ENCODE data around the gene COQ5.
A peak's percentile ranks its signal among the peaks of the same experiment; 100 is the strongest.
"Not testable (repeated sequence)": the region's sequence is repeated elsewhere in the genome, so short reads cannot be mapped to it uniquely, and the experiment has no call there.

The COQ5 gene

DNA sequence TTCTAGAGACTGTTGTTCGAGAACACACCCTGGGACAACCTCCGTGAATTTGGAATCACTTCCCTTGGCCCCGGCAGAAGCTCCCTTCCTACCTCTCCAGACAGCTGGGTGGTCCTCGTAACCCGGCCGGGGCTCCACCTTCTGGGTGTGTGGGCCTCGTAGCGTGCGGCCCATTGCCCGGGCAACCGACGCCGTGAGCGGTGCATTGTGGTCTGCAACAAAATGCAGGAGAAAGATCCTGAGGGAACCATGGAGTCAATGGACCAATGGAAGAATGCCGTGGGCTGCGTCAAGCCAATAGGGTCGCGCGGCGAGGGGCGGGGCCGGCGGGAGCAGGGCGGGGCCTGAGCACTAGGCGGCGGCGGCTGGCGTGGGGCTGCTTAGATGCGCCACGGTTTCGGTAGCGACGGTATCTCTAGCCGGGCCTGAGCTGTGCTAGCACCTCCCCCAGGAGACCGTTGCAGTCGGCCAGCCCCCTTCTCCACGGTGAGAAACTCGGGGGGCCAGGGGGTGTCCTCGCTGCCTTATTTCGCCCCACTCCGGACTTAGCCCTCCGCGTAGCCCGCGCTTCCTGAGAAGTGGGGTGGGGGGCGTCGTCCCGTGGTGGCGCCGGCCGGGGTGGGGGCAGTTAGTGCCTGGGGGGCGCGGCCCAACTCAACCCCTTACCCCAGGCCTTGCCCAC is 33.1 kb downstream of the COQ5 start, which contains the start of gene DYNLL1:
DYNLL1 (plus strand) TSS at position 383 of the 682 bp plus-strand sequence. CDS start 309 bp downstream, outside the sequence.
- peak within 1 kb of the TSS; percentile 81 for H3K27ac ChIP-seq (ENCODE audit: low read depth, low read length)

DNA sequence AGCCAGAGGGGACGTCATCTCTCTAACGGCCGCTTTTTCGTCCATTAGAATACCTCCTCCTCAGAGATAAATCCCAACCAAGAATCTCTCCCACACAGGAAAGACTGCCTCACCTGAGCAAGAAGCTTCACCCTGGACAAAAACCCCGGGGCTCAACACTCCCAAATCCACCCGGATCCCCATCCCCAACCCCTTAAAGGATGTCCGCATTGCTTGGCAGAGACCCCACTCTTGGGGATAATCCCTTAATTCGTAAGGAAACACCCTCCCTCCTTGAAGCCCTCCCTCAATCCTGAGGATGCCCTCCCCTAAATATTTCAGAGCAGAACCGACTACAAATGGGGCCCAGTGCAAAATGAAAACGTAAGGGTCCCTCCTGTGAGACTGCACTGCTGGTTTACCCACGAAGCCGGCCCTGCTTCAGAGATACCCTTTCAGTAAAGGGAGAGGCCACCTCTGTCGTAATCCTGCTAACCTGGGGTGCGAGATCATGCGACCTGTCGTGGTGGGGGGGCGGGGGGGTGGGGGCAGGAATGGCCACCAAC is 33.7 kb downstream of the COQ5 start:
- H3K4me3 ChIP-seq (ENCODE audit: low read depth, low read length) = peak overlapping the region; percentile 77
- no peaks in the 10 kb centered on the region for H3K9me3 ChIP-seq (ENCODE audit: control insufficient read depth, insufficient read depth, low read length)
- H3K36me3 ChIP-seq (ENCODE audit: control insufficient read depth, insufficient read depth, low read length) = peaks cover 22% of the 10 kb centered on the region
- peak overlapping the region; percentile 32; the same call in 1 of the 2 replicates for H3K9ac ChIP-seq (ENCODE audit: low read depth, low read length)
- peaks cover 15% of the 10 kb centered on the region; the same call in 1 of the 2 replicates for H3K4me1 ChIP-seq (ENCODE audit: control insufficient read depth, insufficient read depth, low read length)
- peak overlapping the region; percentile 43 for H3K27ac ChIP-seq (ENCODE audit: low read depth, low read length)
- no peaks in the 10 kb centered on the region for H3K27me3 ChIP-seq (ENCODE audit: control insufficient read depth, insufficient read depth, low read length)

More for the DNA sequence above, 33.1 kb downstream of the COQ5 start, which contains the start of gene DYNLL1:
- Histone ChIP-seq H3K9ac (ENCODE audit: low read depth, low read length) (peak within 1 kb of the TSS; percentile 59), H3K4me1 (ENCODE audit: control insufficient read depth, insufficient read depth, low read length) (peaks cover 15% of the 10 kb centered on the region; the same call in 1 of the 2 replicates), H3K4me3 (ENCODE audit: low read depth, low read length) (peak within 1 kb of the TSS; percentile 89), H3K27me3 (ENCODE audit: control insufficient read depth, insufficient read depth, low read length) (no peaks in the 10 kb centered on the region), H3K9me3 (ENCODE audit: control insufficient read depth, insufficient read depth, low read length) (no peaks in the 10 kb centered on the region), H3K36me3 (ENCODE audit: control insufficient read depth, insufficient read depth, low read length) (peaks cover 25% of the 10 kb centered on the region)

DNA sequence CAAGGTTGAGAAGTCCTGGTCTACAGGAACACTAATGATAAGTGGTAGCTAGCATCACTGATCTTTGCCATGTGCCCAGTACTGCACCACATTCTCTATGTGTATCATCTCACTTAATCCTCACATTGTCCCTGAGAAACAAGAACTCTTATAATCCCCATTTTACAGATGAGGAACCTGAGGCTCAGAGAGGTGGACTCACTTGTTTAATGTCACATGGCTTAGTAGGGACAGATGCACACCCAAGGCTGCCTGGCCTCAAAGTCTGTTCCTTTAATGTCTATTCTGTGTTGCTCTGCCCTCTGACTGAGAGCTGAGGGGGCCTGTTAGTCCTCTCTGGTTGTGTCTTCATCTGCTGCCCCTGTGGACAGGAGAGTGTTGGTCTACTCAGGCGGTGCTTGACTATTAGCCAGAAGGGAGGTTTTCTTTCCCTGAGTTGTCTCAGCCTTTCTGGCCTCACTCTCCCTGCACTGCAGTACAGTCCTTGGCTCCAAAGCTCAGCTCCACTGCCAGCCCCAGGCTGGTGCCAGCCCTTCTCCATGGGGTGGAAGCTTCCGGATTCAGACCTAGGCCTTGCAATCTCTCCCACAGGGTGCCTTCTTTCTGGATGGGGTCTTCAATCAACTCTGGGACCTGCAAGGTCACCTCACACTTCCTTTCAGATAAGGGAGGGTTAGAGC is 38.0 kb downstream of the COQ5 start:
- no peak overlapping the region for H3K4me3 ChIP-seq (ENCODE audit: low read depth, low read length)
- H3K9me3 ChIP-seq (ENCODE audit: control insufficient read depth, insufficient read depth, low read length) = no peaks in the 10 kb centered on the region
- 0 out of 2 replicates have a peak, but pooled peaks cover 5% of the 10 kb centered on the region for H3K36me3 ChIP-seq (ENCODE audit: control insufficient read depth, insufficient read depth, low read length)
- no peak overlapping the region for H3K27ac ChIP-seq (ENCODE audit: low read depth, low read length)
- H3K9ac ChIP-seq (ENCODE audit: low read depth, low read length) = no peak overlapping the region
- no peaks in the 10 kb centered on the region for H3K27me3 ChIP-seq (ENCODE audit: control insufficient read depth, insufficient read depth, low read length)
- peaks cover 8% of the 10 kb centered on the region; the same call in 1 of the 2 replicates for H3K4me1 ChIP-seq (ENCODE audit: control insufficient read depth, insufficient read depth, low read length)

DNA sequence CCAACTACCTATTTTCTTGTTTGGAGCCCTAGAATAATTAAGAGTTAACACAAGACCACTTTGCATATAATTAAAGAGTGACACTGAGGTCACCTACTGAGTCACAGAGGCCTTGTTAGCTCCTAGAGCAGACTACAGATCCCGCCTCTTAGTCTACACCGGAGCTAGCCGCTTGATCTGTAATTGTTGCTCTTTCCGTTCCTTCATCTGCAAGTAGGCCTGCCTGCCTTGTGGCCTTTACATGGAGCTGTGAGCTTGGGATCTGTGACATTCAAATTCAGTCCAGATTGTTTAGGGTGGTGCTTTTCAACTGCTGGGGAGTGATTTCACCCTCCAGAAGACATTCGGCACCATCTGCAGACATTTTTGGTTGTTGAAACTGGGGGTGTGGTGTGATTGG is 38.6 kb downstream of the COQ5 start:
- Histone ChIP-seq H3K36me3 (ENCODE audit: control insufficient read depth, insufficient read depth, low read length) (0 out of 2 replicates have a peak, but pooled peaks cover 5% of the 10 kb centered on the region), H3K27ac (ENCODE audit: low read depth, low read length) (no peak overlapping the region), H3K4me1 (ENCODE audit: control insufficient read depth, insufficient read depth, low read length) (peaks cover 8% of the 10 kb centered on the region; the same call in 1 of the 2 replicates), H3K4me3 (ENCODE audit: low read depth, low read length) (no peak overlapping the region), H3K27me3 (ENCODE audit: control insufficient read depth, insufficient read depth, low read length) (no peaks in the 10 kb centered on the region), H3K9me3 (ENCODE audit: control insufficient read depth, insufficient read depth, low read length) (no peaks in the 10 kb centered on the region), H3K9ac (ENCODE audit: low read depth, low read length) (no peak overlapping the region)

DNA sequence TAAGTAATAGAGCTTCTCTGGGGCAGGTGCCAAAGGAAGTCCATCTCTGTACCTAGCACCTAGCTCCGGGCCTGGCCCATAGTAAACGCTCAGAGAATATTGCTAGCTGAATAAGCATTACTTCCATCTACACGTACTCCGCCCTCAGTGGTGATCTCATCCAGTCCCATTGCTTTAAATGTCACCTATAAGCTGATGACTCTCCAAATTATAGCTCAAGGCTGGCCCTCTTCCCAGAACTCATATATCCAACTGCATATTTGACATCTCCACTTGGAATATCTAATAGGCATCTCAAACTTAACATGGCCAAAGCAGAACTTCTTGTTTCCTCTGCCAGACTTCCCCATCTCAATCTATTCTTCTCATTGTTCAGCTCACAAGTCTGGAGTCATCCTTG is 39.9 kb downstream of the COQ5 start:
- no peak overlapping the region for H3K9ac ChIP-seq (ENCODE audit: low read depth, low read length)
- no peaks in the 10 kb centered on the region for H3K27me3 ChIP-seq (ENCODE audit: control insufficient read depth, insufficient read depth, low read length)
- 0 out of 2 replicates have a peak, but pooled peaks cover 5% of the 10 kb centered on the region for H3K36me3 ChIP-seq (ENCODE audit: control insufficient read depth, insufficient read depth, low read length)
- no peak overlapping the region for H3K27ac ChIP-seq (ENCODE audit: low read depth, low read length)
- no peaks in the 10 kb centered on the region for H3K9me3 ChIP-seq (ENCODE audit: control insufficient read depth, insufficient read depth, low read length)
- H3K4me1 ChIP-seq (ENCODE audit: control insufficient read depth, insufficient read depth, low read length) = no peaks in the 10 kb centered on the region
- H3K4me3 ChIP-seq (ENCODE audit: low read depth, low read length) = no peak overlapping the region

DNA sequence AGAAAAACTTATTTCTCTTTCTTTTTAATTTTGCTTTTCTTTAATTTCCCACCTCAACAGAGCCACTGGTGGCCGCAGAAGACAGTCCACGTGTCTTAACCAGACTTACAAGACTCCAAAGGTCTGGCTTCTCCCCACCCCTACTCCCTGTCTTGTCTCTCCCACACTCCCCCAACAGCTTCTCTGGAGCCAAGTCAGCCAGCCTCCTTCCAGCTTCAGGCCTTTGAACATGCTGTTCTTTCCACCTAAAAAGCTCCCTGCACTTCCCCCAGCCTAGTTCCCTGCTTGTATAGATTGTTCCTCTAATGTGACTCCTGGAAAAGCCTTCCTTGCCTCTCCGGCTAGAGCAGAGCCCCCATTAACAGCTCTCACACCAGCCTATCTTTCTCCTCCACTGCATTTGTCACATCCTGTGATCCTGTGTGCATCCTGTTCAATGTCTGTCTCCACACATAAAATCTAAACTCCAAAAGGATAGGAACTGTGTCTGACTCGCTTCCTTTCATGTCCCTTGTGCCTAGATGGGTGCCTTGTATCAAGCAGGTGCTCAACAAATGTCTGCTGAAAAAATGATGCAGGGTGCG is 40.8 kb downstream of the COQ5 start:
- Histone ChIP-seq H3K27me3 (ENCODE audit: control insufficient read depth, insufficient read depth, low read length) (no peaks in the 10 kb centered on the region), H3K9ac (ENCODE audit: low read depth, low read length) (no peak overlapping the region), H3K36me3 (ENCODE audit: control insufficient read depth, insufficient read depth, low read length) (0 out of 2 replicates have a peak, but pooled peaks cover 5% of the 10 kb centered on the region), H3K4me3 (ENCODE audit: low read depth, low read length) (no peak overlapping the region), H3K9me3 (ENCODE audit: control insufficient read depth, insufficient read depth, low read length) (no peaks in the 10 kb centered on the region), H3K27ac (ENCODE audit: low read depth, low read length) (no peak overlapping the region), H3K4me1 (ENCODE audit: control insufficient read depth, insufficient read depth, low read length) (no peaks in the 10 kb centered on the region)

DNA sequence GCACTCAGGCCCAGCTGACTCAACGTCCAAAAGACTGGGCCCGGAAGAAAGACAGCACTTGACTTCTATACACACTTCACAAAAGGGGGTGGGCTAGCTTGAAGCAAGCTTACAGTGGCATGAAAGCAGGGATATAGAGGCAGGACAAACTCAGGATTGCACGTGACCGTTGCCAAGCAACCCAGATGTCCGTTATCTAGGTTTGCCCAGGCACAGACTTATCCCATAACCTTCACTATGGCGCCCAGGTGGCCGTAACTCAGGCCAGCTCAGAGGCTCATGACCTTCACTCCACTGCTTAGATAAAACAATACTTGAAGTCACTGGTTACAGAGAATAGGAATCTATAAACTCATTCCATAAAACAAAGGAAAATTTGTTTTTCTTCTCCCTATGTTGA is 41.4 kb downstream of the COQ5 start:
- not testable (repeated sequence) for H3K27ac ChIP-seq (ENCODE audit: low read depth, low read length); H3K27me3 ChIP-seq (ENCODE audit: control insufficient read depth, insufficient read depth, low read length); H3K4me1 ChIP-seq (ENCODE audit: control insufficient read depth, insufficient read depth, low read length); H3K36me3 ChIP-seq (ENCODE audit: control insufficient read depth, insufficient read depth, low read length); H3K4me3 ChIP-seq (ENCODE audit: low read depth, low read length); H3K9me3 ChIP-seq (ENCODE audit: control insufficient read depth, insufficient read depth, low read length); H3K9ac ChIP-seq (ENCODE audit: low read depth, low read length)

DNA sequence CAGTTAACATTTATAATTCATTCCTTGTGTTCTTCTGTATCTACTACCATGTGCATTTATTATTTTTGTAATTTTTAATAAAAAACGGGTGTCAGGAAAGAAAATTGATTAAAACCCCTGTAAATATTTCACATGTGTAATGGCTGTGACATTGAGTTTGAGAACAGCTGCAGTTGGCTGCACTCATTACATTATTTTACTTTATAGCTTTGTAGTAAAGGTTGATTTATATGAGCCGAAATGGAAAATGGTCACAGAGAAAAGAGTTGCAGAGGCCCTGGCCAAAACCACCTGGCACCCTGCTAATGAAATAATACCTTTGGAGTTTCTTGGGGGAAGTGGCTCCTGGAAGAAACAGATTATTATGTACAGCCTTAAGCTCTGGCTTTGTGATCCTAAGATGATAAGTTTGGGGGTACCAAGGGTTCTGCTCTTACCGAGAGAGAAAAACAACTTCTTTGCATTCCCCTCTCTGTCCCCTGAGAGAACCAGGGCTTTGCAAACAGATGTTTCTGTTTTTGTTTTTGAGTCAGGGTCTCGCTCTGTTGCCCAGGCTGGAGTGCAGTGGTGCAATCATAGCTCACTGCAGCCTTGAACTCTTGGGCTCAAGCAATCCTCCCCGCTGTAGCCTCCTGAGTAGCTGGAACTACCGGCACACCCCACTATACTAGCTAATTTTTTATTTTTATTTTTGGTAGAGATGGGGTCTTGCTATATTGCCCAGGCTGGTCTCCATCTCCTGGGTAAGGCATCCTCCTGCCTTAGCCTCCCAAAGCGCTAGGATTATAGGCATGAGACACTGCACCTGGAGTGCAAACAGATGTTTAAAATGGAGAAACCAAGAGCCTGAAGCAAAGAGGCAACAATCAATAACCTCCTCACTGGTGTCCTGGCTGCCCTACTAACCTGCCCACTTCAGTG is 42.7 kb downstream of the COQ5 start:
- Histone ChIP-seq H3K27me3 (ENCODE audit: control insufficient read depth, insufficient read depth, low read length) (no peaks in the 10 kb centered on the region), H3K4me3 (ENCODE audit: low read depth, low read length) (no peak overlapping the region), H3K9ac (ENCODE audit: low read depth, low read length) (no peak overlapping the region), H3K4me1 (ENCODE audit: control insufficient read depth, insufficient read depth, low read length) (no peaks in the 10 kb centered on the region), H3K9me3 (ENCODE audit: control insufficient read depth, insufficient read depth, low read length) (no peaks in the 10 kb centered on the region), H3K27ac (ENCODE audit: low read depth, low read length) (no peak overlapping the region), H3K36me3 (ENCODE audit: control insufficient read depth, insufficient read depth, low read length) (0 out of 2 replicates have a peak, but pooled peaks cover 5% of the 10 kb centered on the region)

DNA sequence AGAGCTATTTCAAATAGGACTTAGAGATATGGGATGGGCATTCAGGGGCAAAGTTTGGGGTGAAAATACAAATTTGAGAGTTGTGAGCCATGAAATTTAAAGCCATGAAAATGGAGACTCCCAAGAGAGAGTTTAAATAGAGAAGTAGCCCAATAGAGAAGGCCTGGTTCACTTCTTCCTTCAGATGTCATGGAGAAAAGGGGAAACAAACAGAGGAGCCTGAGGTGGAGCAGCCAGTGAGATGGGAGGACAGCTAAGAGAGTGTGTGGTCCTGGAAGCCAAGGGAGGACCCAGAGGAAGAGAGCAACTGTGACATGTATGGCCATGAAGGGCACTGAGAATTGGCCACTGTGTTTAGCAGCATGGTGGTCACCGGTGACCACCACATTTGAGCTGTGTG is 45.3 kb downstream of the COQ5 start:
- Histone ChIP-seq H3K27ac (ENCODE audit: low read depth, low read length) (no peak overlapping the region), H3K9me3 (ENCODE audit: control insufficient read depth, insufficient read depth, low read length) (no peaks in the 10 kb centered on the region), H3K9ac (ENCODE audit: low read depth, low read length) (no peak overlapping the region), H3K27me3 (ENCODE audit: control insufficient read depth, insufficient read depth, low read length) (no peaks in the 10 kb centered on the region), H3K4me1 (ENCODE audit: control insufficient read depth, insufficient read depth, low read length) (no peaks in the 10 kb centered on the region), H3K4me3 (ENCODE audit: low read depth, low read length) (no peak overlapping the region), H3K36me3 (ENCODE audit: control insufficient read depth, insufficient read depth, low read length) (no peaks in the 10 kb centered on the region)
